Measurements from ENCODE around the gene PTGR2.
"Not testable (repeated sequence)": the region's sequence is repeated elsewhere in the genome, so short reads cannot be mapped to it uniquely, and the experiment has no call there.

DNA sequence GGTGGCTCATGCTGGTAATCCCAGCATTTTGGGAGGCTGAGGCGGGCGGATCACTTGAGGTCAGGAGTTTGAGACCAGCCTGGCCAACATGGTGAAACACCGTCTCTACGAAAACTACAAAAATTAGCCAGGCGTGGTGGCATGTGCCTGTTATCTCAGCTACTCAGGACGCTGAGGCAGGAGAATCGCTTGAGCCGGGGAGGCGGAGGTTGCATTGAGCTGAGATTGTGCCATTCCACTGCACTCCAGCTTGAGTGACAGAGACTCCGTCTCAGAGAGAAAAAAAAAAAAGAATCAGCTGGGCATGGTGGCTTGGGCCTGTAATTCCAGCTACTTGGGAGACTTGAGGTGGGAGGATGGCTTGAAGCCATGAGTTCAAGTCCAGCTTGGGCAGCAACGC lies 18.1 kb downstream of the PTGR2 start:
- TF ChIP-seq, protein P1, sequence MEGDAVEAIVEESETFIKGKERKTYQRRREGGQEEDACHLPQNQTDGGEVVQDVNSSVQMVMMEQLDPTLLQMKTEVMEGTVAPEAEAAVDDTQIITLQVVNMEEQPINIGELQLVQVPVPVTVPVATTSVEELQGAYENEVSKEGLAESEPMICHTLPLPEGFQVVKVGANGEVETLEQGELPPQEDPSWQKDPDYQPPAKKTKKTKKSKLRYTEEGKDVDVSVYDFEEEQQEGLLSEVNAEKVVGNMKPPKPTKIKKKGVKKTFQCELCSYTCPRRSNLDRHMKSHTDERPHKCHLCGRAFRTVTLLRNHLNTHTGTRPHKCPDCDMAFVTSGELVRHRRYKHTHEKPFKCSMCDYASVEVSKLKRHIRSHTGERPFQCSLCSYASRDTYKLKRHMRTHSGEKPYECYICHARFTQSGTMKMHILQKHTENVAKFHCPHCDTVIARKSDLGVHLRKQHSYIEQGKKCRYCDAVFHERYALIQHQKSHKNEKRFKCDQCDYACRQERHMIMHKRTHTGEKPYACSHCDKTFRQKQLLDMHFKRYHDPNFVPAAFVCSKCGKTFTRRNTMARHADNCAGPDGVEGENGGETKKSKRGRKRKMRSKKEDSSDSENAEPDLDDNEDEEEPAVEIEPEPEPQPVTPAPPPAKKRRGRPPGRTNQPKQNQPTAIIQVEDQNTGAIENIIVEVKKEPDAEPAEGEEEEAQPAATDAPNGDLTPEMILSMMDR (IDR thresholded peaks at IDR 0.05; ENCODE audit: low read length), result not testable (repeated sequence)
- TF ChIP-seq EZH2 (IDR thresholded peaks at IDR 0.05; ENCODE audit: borderline replicate concordance, low read length), result not testable (repeated sequence)

All from OCI-LY1 (cell line).